GM21447 (cell line): ENCODE measurements around the gene LTBP2.

ENCODE experiments used
- ATAC-seq: cut with Tn5 transposase; IDR thresholded peaks from one replicate; pipeline ENCODE4 v1.9.1; 2021; ENCODE audit not compliant: unreplicated experiment

Gene LTBP2

GRCh38 chr14:74592476-74593201 lies 19.4 kb downstream of the LTBP2 start:
- ATAC-seq, result no peak

- ATAC-seq, result no peak
Measured at GRCh38 chr14:74591899-74592298, 20.1 kb downstream of the LTBP2 start.

GRCh38 chr14:74591394-74591793 lies 20.6 kb downstream of the LTBP2 start:
- no peak for ATAC-seq

GRCh38 chr14:74589291-74589879 lies 22.7 kb downstream of the LTBP2 start:
- ATAC-seq, result no peak

GRCh38 chr14:74587363-74587707 lies 24.7 kb downstream of the LTBP2 start:
- no peak for ATAC-seq

- no peak for ATAC-seq
Measured at GRCh38 chr14:74586681-74587362, 25.2 kb downstream of the LTBP2 start.

GRCh38 chr14:74585406-74586335 lies 26.4 kb downstream of the LTBP2 start:
- ATAC-seq, result no peak

- ATAC-seq, result no peak
Measured at GRCh38 chr14:74584951-74585350, 27.1 kb downstream of the LTBP2 start.

- ATAC-seq, result no peak
Measured at GRCh38 chr14:74583689-74584434, 28.2 kb downstream of the LTBP2 start.

GRCh38 chr14:74582910-74583581 lies 29.0 kb downstream of the LTBP2 start:
- ATAC-seq, result no peak

- ATAC-seq, result no peak
Measured at GRCh38 chr14:74580275-74580672, 31.8 kb downstream of the LTBP2 start.

- no peak for ATAC-seq
Measured at GRCh38 chr14:74579447-74580274, 32.4 kb downstream of the LTBP2 start.

GRCh38 chr14:74578479-74578878 lies 33.6 kb downstream of the LTBP2 start:
- ATAC-seq, result no peak

- no peak for ATAC-seq
Measured at GRCh38 chr14:74577948-74578275, 34.1 kb downstream of the LTBP2 start.

- no peak for ATAC-seq
Measured at GRCh38 chr14:74577247-74577947, 34.6 kb downstream of the LTBP2 start.

- no peak for ATAC-seq
Measured at GRCh38 chr14:74575936-74576335, 36.1 kb downstream of the LTBP2 start.

GRCh38 chr14:74575507-74575906 lies 36.5 kb downstream of the LTBP2 start:
- ATAC-seq, result no peak

GRCh38 chr14:74574706-74575105 lies 37.3 kb downstream of the LTBP2 start:
- ATAC-seq, result no peak

- ATAC-seq, result no peak
Measured at GRCh38 chr14:74574090-74574433, 38.0 kb downstream of the LTBP2 start.
